Measurements from ENCODE around the gene MED13L. TPM values are rescaled to one million over a fixed set of nuclear protein-coding genes. Genes with fewer than 3 reads are reported as not detected.

Gene MED13L
- total RNA-seq, 1 experiment from 2014 or later: 94.1 TPM

DNA sequence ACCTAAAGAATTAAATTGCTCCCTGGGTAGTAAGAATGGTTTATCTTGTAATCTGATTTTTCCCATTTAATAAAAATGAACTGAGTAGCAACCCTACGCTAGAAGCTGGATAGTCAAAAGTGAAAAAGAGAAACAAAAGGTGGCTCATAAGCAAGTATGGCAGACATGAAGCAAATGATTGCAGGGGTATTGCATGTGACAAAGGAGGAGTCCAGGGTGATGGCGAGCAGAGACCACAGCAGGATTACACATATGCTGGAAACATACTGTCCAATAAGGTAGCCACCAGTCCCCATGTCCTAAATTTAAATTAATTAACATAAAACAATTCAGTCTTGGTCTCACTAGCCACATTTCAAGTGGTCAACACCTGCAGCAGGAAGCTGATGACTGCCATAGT, 283.8 kb downstream of the MED13L start:
- TF ChIP-seq EZH2 (IDR thresholded peaks at IDR 0.05; ENCODE audit: borderline replicate concordance, low read depth, low read length, poor library complexity, severe bottlenecking): no peak
- TF ChIP-seq, protein P1, sequence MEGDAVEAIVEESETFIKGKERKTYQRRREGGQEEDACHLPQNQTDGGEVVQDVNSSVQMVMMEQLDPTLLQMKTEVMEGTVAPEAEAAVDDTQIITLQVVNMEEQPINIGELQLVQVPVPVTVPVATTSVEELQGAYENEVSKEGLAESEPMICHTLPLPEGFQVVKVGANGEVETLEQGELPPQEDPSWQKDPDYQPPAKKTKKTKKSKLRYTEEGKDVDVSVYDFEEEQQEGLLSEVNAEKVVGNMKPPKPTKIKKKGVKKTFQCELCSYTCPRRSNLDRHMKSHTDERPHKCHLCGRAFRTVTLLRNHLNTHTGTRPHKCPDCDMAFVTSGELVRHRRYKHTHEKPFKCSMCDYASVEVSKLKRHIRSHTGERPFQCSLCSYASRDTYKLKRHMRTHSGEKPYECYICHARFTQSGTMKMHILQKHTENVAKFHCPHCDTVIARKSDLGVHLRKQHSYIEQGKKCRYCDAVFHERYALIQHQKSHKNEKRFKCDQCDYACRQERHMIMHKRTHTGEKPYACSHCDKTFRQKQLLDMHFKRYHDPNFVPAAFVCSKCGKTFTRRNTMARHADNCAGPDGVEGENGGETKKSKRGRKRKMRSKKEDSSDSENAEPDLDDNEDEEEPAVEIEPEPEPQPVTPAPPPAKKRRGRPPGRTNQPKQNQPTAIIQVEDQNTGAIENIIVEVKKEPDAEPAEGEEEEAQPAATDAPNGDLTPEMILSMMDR (conservative IDR thresholded peaks at IDR 0.05; ENCODE audit: low read depth, low read length): no peak
- intact Hi-C loops (cut with micrococcal nuclease; ENCODE audit: unreplicated experiment): no loop called here
- Histone ChIP-seq H3K9me3 (ENCODE audit: low read depth, low read length, poor library complexity, severe bottlenecking) (no peaks in the 10 kb centered on the region), H3K27ac (ENCODE audit: low read depth, low read length, poor library complexity, severe bottlenecking) (no peak overlapping the region), H3K4me3 (ENCODE audit: low read depth, low read length, poor library complexity, severe bottlenecking) (no peak overlapping the region), H3K36me3 (ENCODE audit: insufficient read depth, low read length, poor library complexity, severe bottlenecking) (peaks cover 29% of the 10 kb centered on the region), H3K27me3 (replicated peaks; ENCODE audit: insufficient read depth, low read depth, low read length, poor library complexity) (no peaks in the 10 kb centered on the region), H3K4me1 (ENCODE audit: insufficient read depth, low read length, poor library complexity, severe bottlenecking) (peaks cover 9% of the 10 kb centered on the region)
- no peak for DNase-seq (ENCODE audit: low spot score)
- CTCF ChIA-PET: no interaction called here
- BruUV-seq (replicated peaks): no TSS peak
- POLR2A ChIA-PET (ENCODE audit: low non-redundant PET): no interaction called here

DNA sequence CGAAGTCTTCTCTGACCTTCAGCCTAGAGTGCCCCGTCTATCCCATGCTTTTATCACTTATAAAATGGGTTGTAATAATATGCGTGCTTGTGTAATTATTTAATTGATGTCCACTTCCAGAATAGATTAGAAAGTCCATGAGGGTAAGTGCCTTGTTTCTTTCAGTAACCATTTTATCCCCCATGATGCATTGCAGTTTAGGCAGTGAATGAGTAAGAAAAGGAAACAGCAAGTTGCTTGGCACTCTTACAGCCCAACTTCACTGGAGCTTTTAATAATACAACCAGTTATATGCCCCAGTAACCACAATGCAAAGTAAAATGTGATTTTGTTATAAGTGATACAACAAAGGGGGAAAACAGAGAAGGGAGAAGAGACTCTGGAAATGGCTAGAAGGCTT, 287.3 kb downstream of the MED13L start:
- ChIA-PET POLR2A (ENCODE audit: low non-redundant PET) (no interaction called here), CTCF (no interaction called here)
- no peak for TF ChIP-seq EZH2 (IDR thresholded peaks at IDR 0.05; ENCODE audit: borderline replicate concordance, low read depth, low read length, poor library complexity, severe bottlenecking)
- TF ChIP-seq, protein P1 (conservative IDR thresholded peaks at IDR 0.05; ENCODE audit: low read depth, low read length): no peak
- BruUV-seq (replicated peaks): no TSS peak
- no peak overlapping the region for H3K27ac ChIP-seq (ENCODE audit: low read depth, low read length, poor library complexity, severe bottlenecking)
- intact Hi-C loops (cut with micrococcal nuclease; ENCODE audit: unreplicated experiment): no loop called here
- H3K4me3 ChIP-seq (ENCODE audit: low read depth, low read length, poor library complexity, severe bottlenecking): no peak overlapping the region
- DNase-seq (ENCODE audit: low spot score): no peak
- H3K9me3 ChIP-seq (ENCODE audit: low read depth, low read length, poor library complexity, severe bottlenecking): no peaks in the 10 kb centered on the region
- H3K36me3 ChIP-seq (ENCODE audit: insufficient read depth, low read length, poor library complexity, severe bottlenecking): peaks cover 14% of the 10 kb centered on the region
- H3K27me3 ChIP-seq (replicated peaks; ENCODE audit: insufficient read depth, low read depth, low read length, poor library complexity): no peaks in the 10 kb centered on the region
- peaks cover 6% of the 10 kb centered on the region for H3K4me1 ChIP-seq (ENCODE audit: insufficient read depth, low read length, poor library complexity, severe bottlenecking)

DNA sequence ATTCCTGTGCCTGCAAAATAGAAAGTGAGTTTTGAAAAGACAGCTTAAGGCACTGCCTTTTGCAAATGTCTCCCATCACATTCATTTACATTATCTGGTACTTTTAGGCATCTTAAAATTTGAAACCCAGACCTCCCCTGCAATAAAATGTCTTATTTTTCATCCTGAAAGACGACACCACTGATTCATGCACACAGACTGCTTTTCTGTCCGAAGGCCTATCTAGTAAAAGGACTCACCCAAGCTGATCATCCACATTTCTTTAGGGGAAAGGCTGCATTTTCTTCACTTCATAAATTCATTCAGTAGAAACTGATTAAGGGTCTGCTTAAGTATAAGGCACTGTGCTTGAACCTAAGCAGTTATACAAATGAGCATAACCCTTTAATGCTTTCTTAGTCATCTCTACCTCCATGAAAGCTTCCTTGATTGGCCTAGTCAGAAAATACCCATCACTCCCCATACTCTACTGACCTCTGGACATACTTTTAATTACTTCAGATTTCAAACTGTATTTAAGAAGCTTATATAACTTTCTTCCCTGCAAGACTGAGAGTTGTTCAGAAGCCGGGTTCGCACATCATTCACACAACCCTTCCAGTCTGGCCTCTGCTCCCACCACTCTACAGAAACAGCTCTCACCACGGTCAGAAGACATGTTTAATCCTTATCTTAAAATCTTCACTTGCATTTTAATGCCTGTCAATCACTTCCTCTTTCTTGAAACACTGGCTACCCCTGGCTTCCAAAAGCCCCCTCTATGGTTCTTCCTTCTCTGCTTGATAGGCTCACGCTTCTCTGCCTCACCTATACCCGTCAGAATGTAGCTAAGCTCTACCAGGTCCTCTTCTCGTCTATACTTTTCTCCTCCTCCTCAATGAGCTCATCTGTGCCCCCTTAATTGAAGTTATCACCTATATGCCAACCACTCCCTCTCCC, 288.6 kb downstream of the MED13L start:
- Histone ChIP-seq H3K36me3 (ENCODE audit: insufficient read depth, low read length, poor library complexity, severe bottlenecking) (peaks cover 14% of the 10 kb centered on the region), H3K4me3 (ENCODE audit: low read depth, low read length, poor library complexity, severe bottlenecking) (no peak overlapping the region), H3K27me3 (replicated peaks; ENCODE audit: insufficient read depth, low read depth, low read length, poor library complexity) (no peaks in the 10 kb centered on the region), H3K4me1 (ENCODE audit: insufficient read depth, low read length, poor library complexity, severe bottlenecking) (peaks cover 6% of the 10 kb centered on the region), H3K27ac (ENCODE audit: low read depth, low read length, poor library complexity, severe bottlenecking) (no peak overlapping the region), H3K9me3 (ENCODE audit: low read depth, low read length, poor library complexity, severe bottlenecking) (no peaks in the 10 kb centered on the region)
- no peak for DNase-seq (ENCODE audit: low spot score)
- BruUV-seq (replicated peaks): no TSS peak
- intact Hi-C loops (cut with micrococcal nuclease; ENCODE audit: unreplicated experiment): no loop called here
- ChIA-PET POLR2A (ENCODE audit: low non-redundant PET) (no interaction called here), CTCF (interaction anchor here (1.1 kb wide), 1 partner anchor 9 kb away, joined by 3 read pairs; no protein-coding TSS in a partner anchor)
- TF ChIP-seq, protein P1 (conservative IDR thresholded peaks at IDR 0.05; ENCODE audit: low read depth, low read length): no peak
- no peak for TF ChIP-seq EZH2 (IDR thresholded peaks at IDR 0.05; ENCODE audit: borderline replicate concordance, low read depth, low read length, poor library complexity, severe bottlenecking)

All from A673 (cell line).